GM19463 (cell line): ENCODE measurements around the gene GDA.
"Not testable (repeated sequence)": the region's sequence is repeated elsewhere in the genome, so short reads cannot be mapped to it uniquely, and the experiment has no call there.

Source experiments
- ATAC-seq: cut with Tn5 transposase; IDR thresholded peaks from one replicate; pipeline ENCODE4 v1.9.1; 2021; ENCODE audit warnings: mild to moderate bottlenecking, moderate library complexity; ENCODE audit not compliant: unreplicated experiment

The GDA gene

GRCh38 chr9:72274441-72274840, 125.2 kb downstream of the GDA start:
- ATAC-seq: no peak

GRCh38 chr9:72274916-72275315, 125.7 kb downstream of the GDA start:
- ATAC-seq: no peak

- no peak for ATAC-seq
These were observed 127.2 kb downstream of the GDA start for GRCh38 chr9:72276429-72276828.

GRCh38 chr9:72278959-72279358, 129.7 kb downstream of the GDA start:
- ATAC-seq: peak; percentile 86

GRCh38 chr9:72280913-72281500, 131.8 kb downstream of the GDA start:
- ATAC-seq: peak; percentile 73

GRCh38 chr9:72289401-72289800, 140.2 kb downstream of the GDA start:
- no peak for ATAC-seq

- ATAC-seq: no peak
These were observed 141.1 kb downstream of the GDA start for GRCh38 chr9:72290311-72290710.

GRCh38 chr9:72291576-72291975, 142.3 kb downstream of the GDA start:
- not testable (repeated sequence) for ATAC-seq

- ATAC-seq: no peak
These were observed 143.0 kb downstream of the GDA start for GRCh38 chr9:72292256-72292682.

GRCh38 chr9:72292874-72293607, 143.8 kb downstream of the GDA start:
- no peak for ATAC-seq

GRCh38 chr9:72294936-72295335, 145.7 kb downstream of the GDA start:
- no peak for ATAC-seq

- ATAC-seq: no peak
These were observed 148.3 kb downstream of the GDA start for GRCh38 chr9:72297516-72297915.

- no peak for ATAC-seq
These were observed 149.9 kb downstream of the GDA start for GRCh38 chr9:72299017-72299603.

GRCh38 chr9:72300873-72301272, 151.6 kb downstream of the GDA start:
- no peak for ATAC-seq
